ENCODE results near the gene PLD4.

The PLD4 gene

DNA sequence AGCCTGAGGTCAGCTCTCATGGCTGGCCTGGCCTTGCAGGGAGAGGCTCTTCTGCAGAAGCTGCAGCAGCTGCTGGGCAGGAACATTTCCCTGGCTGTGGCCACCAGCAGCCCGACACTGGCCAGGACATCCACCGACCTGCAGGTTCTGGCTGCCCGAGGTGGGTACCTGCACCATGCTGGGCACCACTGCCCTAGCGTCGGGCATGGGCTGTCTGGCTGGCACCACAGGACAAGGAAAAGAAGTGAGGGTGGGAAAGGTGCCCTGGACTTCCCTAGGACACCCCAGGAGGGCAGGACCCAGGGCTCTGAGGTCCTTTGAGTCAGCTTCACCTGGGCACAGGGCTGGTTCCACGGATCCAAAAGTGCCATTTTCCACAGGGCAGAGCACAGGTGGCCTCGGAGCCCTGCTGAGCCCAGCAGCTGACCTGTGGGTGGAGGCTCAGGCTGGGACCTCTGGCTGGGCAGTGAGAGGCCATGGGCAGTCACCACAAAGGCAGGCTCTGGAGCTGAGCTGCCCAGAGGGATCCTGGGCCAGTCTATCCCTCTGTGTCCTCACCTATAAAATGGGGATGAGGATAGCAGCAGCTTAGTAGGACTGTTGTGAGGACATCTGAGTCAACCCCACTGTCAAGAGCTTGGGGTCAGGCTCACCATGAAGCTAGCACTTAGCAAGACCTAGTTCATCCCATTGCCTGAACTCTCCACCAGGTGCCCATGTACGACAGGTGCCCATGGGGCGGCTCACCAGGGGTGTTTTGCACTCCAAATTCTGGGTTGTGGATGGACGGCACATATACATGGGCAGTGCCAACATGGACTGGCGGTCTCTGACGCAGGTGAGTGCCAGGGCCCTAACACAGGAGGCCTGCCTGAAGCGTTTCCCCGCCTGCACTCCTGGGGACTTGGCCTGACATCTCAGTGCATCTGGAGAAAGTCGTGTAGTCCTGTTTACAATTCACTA is 4.9 kb downstream of the PLD4 start:
- DNase-seq: no peak

DNA sequence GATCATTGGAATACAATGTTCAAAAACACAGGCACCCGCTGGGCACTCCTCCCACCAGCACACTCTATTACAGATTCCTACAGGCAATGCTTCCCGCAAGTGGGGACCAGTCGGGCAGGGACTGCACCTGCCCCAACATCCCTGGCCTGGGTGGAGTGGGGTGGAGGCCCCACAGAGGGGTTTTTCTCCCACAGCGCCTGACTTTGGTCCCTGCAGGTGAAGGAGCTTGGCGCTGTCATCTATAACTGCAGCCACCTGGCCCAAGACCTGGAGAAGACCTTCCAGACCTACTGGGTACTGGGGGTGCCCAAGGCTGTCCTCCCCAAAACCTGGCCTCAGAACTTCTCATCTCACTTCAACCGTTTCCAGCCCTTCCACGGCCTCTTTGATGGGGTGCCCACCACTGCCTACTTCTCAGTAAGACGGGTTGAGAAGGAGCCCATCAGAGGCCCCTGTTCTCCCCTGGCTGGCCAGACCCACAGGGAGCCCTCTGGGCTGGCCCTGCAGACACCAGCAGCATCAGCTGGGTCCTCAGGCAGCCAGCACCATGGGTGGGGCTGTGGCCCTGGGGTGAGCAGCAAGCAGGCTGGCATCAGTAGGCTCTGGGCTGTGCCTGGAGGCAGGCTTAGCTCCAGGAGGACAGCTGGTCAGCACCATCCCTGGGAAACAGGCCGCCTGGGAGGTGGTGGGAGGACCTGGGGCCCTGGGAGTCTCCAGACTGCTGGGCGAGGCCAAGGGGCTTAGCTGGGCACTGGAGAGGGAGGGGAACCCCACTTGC is 6.0 kb downstream of the PLD4 start:
- no peak for DNase-seq

DNA sequence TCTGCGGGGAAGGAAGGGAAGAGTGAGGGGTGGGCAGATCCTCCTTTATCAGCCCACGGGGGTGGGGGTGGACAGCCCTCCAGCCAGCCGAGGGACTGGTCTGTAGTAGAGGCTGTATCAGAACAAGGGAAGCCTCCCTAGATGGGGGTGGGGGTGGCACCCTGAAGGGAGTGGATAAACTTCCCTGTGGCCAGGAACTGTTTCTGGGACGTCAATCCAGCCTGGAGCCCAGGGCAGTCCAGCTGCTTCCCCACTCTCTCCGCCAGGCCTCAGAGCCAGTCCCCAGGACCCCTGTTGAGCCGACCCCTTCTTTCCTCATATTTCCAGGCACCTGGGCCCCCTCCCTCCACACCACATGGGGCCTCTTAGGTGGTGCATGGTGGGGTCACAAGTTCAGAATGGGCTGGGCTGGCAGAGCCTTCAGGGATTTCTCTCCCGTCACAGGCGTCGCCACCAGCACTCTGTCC is 6.7 kb downstream of the PLD4 start:
- no peak for DNase-seq

DNA sequence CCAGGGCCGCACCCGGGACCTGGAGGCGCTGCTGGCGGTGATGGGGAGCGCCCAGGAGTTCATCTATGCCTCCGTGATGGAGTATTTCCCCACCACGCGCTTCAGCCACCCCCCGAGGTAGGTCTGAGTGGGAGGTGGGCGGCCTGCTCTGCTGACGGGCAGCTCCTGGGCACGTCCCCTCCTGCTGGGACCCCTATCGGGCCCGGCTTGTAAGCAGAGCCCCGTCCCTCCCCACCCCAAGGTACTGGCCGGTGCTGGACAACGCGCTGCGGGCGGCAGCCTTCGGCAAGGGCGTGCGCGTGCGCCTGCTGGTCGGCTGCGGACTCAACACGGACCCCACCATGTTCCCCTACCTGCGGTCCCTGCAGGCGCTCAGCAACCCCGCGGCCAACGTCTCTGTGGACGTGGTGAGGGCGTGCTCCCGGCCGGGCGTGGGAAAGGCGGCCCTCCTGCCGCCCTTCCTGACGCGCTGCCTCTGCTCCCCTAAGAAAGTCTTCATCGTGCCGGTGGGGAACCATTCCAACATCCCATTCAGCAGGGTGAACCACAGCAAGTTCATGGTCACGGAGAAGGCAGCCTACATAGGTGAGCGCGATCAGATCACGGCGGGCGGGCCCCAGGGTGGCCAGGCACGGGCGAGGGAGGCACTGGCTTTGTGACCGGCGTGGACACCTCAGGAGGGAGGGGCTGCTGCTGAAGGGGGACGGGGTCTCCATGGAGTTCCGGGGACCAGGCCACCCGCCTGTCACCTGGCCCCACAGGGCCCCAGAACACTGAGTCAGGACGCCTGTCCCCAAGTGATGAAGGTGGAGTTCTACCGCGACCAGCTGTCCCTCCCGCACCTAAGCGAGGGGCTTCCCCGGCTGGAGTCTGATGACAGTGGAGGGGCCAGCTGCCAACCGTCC is 7.3 kb downstream of the PLD4 start:
- DNase-seq: no peak

DNA sequence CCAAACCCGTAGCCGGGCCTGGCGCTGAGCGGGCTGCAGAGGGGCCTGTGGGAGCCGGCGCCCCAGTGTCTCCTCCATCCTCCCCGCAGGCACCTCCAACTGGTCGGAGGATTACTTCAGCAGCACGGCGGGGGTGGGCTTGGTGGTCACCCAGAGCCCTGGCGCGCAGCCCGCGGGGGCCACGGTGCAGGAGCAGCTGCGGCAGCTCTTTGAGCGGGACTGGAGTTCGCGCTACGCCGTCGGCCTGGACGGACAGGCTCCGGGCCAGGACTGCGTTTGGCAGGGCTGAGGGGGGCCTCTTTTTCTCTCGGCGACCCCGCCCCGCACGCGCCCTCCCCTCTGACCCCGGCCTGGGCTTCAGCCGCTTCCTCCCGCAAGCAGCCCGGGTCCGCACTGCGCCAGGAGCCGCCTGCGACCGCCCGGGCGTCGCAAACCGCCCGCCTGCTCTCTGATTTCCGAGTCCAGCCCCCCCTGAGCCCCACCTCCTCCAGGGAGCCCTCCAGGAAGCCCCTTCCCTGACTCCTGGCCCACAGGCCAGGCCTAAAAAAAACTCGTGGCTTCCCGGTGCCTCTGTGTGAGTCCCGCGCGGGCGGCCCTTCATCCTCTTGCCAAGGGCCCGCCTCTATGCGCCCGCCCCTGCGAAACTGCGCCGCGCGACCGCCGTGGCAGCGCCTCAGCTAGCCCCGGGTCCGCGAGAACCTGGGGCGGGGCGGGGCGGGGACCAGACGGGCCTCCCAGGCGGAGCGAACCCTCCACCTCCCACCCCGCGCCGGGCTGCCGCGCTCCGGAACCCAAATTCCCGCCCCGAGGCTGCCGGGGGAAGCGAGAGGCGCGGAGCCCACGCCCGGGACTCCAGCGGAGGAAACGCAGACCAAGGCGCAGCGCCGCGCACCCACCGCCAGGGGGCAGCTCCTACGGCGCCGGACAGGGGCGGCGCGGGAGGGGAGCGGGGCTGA is 8.3 kb downstream of the PLD4 start:
- peak; percentile 94 for DNase-seq

DNA sequence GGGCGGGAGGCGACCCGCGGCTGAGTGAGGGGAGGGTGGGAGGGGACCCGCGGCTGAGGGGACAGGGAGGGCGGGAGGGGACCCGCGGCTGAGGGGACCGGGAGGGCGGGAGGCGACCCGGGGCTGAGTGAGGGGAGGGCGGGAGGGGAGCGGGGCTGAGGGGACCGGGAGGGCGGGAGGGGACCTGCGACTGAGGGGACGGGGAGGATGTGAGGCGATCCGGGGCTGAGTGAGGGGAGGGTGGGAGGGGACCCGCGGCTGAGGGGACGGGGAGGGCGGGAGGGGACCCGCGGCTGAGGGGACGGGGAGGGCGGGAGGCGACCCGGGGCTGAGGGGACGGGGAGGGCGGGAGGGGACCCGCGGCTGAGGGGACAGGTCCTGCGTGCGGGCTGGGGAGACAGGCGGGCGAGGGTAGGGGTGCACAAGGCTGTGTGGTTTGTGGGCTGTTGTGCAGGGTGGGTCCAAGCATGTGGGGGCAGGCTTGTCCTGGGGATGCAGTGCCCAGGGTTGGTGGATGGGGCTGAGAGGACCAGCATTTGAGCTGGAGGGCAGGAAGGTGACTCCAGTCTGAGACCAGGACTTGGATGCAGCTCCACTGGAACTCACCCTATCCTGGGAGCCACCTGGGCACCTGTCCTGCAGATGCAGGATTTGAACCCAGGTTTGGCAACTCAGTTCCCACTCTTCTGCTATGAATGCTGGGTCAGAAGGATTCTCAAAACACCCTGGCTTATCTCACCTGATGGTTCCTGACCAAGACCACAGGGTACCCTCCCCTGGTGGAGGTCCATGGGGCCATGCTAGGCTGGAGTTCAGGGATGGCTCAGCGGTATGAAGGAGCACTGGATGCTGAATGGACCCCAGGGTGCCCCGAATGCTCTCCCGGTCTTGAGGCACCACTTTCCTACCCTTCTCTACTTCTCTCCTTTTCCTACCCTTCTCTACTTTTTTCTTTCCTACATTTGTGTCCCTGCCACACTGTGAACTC is 9.4 kb downstream of the PLD4 start:
- DNase-seq: no peak

DNA sequence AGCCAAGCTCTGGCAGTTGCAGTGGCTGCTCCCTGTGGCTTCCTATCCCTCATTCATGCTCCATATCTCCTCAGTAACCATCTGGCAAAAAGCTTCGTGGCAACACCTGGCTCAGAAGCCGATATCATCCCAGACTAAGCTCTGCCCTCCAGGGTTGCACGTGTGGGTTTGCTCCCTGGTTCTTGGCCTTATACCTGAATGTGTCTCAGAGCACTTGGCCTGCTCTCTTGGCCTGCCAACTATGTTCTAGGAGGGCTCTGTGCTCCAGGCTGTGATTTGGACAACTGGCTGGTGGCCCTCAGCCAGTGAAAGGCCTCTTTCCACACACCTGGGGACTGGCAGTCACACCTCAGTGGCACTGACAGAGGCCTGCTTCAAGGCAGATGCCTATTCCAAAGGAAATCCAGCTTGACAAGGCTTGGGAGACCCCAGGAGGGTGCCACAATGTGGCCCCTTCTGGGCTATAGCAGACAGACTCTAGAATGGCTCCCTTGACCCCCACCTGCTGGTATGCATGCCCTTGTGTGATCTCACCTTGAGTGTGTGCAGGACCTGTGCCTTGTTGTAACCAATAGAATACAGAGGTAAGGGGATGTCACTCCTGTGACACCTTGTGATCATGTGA is 10.5 kb downstream of the PLD4 start:
- DNase-seq: no peak

DNA sequence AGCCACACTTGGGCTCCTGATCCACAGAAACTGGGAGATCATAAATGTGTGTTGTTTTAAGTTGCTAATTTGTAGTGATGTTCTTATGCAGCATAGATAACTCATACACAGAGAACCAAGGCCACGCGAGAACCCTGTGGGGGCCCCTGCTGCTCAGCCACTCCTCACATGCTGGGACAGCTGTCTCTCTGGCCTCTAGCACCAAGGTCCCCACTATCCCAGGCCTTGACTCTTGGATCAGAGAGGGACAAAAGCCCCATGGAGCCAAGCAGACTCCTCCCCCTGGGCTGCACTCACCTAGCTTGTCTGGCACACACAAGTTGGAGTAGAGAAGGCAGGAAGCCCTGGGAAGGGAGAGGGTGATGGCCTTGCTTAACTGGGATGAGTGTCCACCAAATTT is 11.3 kb downstream of the PLD4 start:
- DNase-seq: no peak

DNA sequence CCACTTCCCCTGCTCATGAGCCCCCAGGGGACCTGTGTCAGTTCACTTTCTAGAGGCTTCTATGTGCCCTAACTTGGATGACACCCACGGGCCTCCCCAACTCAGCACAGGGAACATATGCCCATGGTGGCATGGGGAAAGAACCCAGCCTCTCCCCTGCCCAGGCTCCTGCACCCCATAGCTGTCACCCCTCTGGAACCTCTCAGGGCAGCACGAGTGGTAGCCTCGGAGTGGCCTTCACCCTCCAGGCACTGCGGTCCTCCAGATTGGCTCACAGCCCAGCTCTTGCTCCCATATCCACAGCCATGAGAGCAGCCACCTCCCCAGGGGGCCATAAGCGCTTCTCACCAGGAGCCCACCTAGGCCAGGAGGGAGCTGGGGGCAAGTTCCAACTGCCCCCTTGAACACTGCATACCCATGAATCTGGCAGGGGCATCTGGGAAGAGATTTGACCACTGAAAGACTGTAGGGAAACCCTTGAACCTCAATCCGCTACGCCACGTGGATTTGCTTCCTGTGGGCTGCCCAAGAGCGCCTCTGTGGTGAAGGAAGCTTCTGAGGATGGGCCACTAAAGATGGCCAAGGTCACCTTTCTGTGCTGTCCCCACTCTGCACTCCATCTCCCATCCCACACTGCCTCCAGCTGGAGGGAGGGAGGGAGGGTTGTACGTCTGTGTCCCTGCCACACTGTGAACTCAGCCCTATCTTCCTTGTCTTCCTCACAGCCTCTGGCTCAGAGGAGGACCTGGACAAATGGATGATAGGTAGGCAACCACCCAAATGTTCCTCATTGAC is 11.9 kb downstream of the PLD4 start:
- no peak for DNase-seq

DNA sequence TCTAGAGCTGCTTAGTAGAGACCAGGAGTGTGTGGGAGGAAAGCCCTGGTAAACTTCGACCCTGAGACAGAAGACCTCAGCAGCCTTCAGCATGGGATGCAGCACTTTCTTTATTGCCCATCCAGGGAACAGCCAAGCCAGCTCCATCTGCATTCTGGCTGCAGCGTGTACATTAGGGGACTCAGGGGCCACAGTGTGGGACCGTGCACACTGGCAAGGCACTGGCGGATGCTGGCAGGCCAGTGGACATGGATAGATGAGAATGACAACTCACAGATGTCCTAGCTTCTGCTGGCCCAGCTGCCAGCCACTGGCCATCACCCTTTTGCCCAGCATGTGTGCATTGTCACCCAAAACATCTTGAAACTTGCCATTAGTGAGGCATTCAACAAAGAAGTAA is 12.5 kb downstream of the PLD4 start:
- DNase-seq: no peak

DNA sequence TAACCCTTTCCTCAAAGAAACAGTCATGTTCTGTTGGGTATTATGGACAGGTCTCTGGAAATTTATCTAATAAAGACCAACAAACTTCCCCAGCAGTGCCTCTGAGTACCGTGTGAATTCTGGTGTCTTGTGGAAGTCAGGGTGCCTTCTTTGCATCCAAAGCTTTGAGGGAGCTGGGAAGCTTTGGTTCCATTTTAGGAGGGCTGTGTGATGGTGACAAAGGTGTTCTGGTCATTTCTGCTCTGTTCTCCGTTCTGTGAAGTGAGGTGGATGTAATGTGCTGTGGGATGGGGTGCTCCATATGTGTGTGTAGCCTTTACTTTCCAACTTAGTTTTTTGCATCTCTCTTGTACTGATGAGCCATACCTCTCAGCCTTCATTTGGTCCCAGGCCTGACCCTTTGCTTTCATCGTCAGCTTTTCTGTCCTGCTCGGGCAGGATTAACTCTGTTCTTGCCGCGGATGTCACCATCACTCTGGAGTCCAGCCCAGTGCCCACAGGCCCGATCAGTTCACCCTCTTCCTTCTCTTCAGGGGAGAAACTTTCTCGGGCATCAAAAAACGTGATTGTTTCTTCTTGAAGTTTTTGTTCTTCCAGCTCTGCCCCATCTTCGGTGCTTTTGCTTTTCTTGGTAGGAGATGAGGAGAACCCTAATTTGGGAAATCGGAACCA is 13.2 kb downstream of the PLD4 start:
- DNase-seq: no peak

DNA sequence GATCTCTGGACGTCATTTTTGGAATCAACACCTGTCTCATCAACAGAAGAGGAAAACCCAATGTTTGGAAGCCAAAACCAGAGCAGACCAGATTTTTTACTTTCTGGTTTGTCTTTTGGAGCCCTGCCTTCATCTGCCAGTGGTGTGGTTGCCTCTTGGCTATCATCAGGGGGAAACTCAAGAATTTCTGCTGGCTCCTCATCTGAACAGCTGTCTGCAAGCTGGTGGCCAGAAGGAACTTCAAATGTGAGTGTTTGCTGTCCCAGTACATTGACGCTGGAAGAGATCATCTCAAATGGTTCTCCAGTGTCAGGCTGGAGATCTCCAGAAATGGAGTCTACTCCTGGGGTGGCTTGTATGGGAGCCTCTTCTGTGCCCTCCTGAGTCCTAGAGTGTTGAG is 13.8 kb downstream of the PLD4 start:
- no peak for DNase-seq

DNA sequence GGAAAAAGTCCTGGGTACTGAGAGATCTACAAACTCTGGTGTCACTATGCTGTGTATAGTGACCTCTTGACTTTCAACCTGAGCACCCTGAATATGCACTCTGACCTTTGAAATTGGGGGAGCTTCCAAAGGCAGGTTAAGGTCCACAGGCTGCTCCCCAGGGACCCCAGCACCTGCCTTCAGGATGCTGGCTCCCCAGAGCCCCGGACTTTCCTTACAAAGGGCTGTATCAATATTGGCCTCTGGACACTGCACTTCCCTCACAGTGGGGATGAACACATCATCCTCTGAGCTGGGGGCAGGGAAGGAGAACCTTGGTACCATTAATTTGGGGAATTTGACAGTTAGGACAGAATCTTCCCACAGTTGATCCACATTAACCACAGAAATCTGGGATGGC is 14.3 kb downstream of the PLD4 start:
- DNase-seq: no peak

DNA sequence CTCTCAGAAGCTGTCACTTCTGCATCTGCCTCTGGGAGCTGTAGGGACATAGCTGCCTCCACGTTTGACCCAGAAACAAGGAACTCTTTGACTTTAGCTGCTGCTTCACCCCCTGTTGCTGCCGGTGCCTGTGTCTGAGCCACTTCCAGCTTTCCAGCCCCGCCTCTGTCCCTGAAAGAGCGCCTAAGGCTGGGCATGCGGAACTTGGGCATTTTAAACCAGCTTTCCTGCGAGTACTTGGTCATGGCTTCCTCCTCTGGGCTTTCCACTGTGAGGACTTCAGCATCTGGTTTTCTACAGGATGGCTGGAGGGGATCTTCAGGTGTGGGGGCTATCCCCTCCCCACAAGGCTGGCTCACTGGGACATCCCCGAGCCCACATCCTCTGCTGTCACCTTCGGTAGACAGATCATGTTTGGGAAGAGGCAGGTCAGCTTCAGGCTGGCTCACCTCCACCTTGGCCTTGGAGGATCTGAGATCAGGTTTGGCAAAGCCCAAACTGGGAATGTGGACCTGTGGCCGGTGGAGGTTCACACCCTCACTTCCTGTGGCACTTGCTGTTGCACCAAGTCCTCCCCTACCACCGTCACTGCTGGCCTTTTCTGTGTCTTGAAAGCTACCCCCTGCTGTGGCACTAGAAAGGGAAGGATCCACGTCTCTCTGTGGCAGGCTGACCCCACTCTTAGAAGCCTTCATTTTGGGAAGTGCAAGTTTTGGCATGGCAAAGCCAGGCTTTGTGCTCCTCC is 15.2 kb downstream of the PLD4 start:
- no peak for DNase-seq

DNA sequence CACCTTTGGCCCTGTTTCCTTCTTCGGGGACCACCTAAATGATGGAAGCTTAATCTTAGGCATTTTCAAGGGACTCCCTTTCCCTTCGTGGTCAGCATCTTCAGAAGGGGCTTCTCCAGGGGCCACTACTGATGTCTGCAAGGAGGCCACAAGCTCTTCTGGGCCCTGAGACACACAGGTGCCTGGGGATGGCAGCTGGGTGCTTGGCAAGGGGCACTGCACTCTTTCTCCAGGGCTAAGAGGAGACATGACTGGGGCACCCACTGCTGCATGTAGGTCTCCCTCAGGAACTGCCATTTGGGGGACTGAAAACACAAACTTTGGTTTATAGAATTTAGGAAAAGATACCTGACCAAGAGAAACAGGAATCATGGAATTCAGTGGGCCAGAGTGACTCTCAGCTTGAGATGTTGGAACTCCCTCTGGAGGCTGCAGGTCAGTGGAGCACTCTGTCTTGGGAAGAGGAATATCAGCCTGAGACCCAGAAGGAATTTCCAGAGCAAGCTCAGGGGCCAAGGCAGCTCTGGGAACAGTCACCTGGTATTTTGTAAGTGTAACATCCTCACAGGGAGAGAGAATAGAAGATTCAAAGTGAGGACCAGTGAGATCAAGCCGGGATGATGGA is 16.0 kb downstream of the PLD4 start:
- DNase-seq: no peak

DNA sequence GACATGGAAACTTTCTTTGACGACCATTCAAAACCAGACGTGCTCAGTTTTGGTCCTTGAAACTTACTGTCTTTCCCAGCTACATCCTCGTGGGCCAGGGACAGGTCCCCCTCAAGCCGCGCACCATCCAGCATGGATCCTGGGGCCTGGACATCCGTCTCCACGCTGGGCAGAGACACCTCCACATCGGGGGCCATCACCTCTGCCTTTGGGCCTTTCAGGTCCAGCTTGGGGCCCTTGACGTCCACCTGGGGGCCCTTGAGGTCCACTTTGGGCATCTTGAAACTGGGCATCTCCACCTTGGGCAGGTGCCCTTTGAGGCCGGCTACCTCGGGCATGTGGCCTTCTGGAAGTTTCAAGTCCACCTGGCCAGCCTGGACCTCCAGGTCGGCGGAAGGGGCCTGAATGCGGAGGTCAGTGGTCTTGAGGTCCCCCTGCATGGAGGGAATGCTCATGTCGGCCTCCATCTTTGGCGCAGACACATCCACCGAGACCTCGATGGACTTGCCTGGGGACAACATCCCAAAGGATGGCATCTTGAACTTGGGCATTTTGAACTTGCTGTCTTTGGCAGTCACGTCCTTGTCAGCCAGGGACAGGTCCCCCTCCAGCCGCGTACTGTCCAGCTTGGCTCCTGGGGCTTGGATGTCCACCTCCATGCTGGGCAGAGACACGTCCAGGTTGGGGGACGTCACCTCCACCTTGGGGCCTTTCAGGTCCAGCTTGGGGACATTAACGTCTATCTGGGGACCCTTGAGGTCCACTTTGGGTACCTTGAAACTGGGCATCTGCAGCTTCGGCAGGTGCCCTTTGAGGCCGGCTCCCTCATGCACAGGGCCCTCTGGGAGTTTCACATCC is 17.1 kb downstream of the PLD4 start:
- DNase-seq: no peak
